ENCODE results near the gene TEX19. TPM values are rescaled to one million over a fixed set of nuclear protein-coding genes. Genes with fewer than 3 reads are reported as not detected.
"Not testable (repeated sequence)": the region's sequence is repeated elsewhere in the genome, so short reads cannot be mapped to it uniquely, and the experiment has no call there.

The TEX19 gene
- total RNA-seq, 4 donors from 2014 or later = not detected

DNA sequence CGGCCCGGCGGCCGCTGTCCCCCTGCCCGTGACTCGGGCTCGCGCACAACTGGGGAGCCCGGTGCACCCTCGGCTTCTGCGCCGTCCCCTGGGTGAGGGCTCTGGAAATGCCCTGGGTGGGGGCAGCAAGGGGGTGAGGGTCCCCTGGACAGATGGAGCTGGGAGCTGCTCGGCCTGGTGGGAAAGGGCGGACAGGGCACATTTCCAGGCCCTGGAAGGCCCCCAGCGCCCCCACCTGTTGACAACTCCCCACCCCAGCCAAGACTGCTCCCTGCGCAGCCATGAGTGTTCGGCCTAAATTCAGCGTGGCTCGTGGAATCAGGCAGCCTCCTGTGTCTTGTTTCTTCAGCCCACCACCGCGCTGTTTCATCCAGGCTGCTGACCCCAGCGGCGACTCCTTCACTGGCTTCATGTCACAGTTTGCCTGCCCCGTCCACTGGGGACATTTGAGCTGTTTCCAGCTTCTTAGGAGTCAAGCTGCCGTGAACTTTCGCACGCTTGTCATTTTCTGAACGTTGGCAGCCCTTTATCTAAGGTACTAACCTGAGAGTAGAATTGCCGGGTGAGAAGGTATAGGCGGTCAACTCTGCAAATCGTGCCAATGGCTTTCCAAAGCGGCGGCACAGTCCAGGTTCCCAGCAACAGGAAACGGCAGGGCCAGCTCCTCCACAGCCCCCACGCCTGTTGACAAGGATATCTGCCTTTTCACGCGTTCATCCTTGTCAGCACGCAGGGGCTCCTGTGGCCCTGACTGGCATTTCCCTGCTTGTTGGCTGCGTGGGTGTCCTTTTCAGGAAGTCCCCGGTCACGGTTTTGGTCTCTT is 13.4 kb downstream of the TEX19 start:
- no peak overlapping the region for H3K4me3 ChIP-seq
- H3K27ac ChIP-seq = no peak overlapping the region
- H3K4me1 ChIP-seq = peaks cover 23% of the 10 kb centered on the region
- H3K27me3 ChIP-seq = peaks cover 75% of the 10 kb centered on the region
- no peak for TF ChIP-seq POLR2A (IDR thresholded peaks at IDR 0.05)
- TF ChIP-seq POLR2AphosphoS5 (IDR thresholded peaks at IDR 0.05) = no peak
- TF ChIP-seq EP300 (IDR thresholded peaks at IDR 0.05) = no peak
- TF ChIP-seq CTCF (IDR thresholded peaks at IDR 0.05) = no peak
- 80% methylated on average over 27 of the region's 41 CpGs for WGBS
- DNase-seq (ENCODE audit: low spot score in 2 of 2) = no peak
- H3K36me3 ChIP-seq = no peaks in the 10 kb centered on the region
- H3K9me3 ChIP-seq = no peaks in the 10 kb centered on the region

GRCh38 chr17:82373072-82373452 is 14.0 kb downstream of the TEX19 start:
- H3K27ac ChIP-seq; H3K9me3 ChIP-seq; H3K36me3 ChIP-seq; DNase-seq (ENCODE audit: low spot score in 2 of 2); H3K4me3 ChIP-seq: not testable (repeated sequence)
- 89% methylated on average over 10 of the region's 10 CpGs for WGBS
- Histone ChIP-seq H3K27me3 (peaks cover 75% of the 10 kb centered on the region), H3K4me1 (peaks cover 23% of the 10 kb centered on the region)

- Histone ChIP-seq H3K27ac (no peak overlapping the region), H3K4me1 (peaks cover 23% of the 10 kb centered on the region), H3K9me3 (no peaks in the 10 kb centered on the region), H3K4me3 (no peak overlapping the region), H3K27me3 (peaks cover 81% of the 10 kb centered on the region), H3K36me3 (no peaks in the 10 kb centered on the region)
- WGBS = 91% methylated on average over 11 of the region's 37 CpGs
- TF ChIP-seq EP300 (IDR thresholded peaks at IDR 0.05) = no peak
- no peak for TF ChIP-seq CTCF (IDR thresholded peaks at IDR 0.05)
- TF ChIP-seq POLR2A (IDR thresholded peaks at IDR 0.05) = no peak
- TF ChIP-seq POLR2AphosphoS5 (IDR thresholded peaks at IDR 0.05) = no peak
- no peak for DNase-seq (ENCODE audit: low spot score in 2 of 2)
Measured at GRCh38 chr17:82373731-82374625, 14.9 kb downstream of the TEX19 start.

DNA sequence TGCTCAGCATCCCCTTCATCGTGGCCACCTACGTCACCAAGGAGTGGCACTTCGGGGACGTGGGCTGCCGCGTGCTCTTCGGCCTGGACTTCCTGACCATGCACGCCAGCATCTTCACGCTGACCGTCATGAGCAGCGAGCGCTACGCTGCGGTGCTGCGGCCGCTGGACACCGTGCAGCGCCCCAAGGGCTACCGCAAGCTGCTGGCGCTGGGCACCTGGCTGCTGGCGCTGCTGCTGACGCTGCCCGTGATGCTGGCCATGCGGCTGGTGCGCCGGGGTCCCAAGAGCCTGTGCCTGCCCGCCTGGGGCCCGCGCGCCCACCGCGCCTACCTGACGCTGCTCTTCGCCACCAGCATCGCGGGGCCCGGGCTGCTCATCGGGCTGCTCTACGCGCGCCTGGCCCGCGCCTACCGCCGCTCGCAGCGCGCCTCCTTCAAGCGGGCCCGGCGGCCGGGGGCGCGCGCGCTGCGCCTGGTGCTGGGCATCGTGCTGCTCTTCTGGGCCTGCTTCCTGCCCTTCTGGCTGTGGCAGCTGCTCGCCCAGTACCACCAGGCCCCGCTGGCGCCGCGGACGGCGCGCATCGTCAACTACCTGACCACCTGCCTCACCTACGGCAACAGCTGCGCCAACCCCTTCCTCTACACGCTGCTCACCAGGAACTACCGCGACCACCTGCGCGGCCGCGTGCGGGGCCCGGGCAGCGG is 15.7 kb downstream of the TEX19 start:
- no peaks in the 10 kb centered on the region for H3K36me3 ChIP-seq
- 35% methylated on average over 29 of the region's 79 CpGs for WGBS
- no peak overlapping the region for H3K27ac ChIP-seq
- TF ChIP-seq EP300 (IDR thresholded peaks at IDR 0.05) = no peak
- TF ChIP-seq CTCF (IDR thresholded peaks at IDR 0.05) = no peak
- TF ChIP-seq POLR2A (IDR thresholded peaks at IDR 0.05) = no peak
- no peak for TF ChIP-seq POLR2AphosphoS5 (IDR thresholded peaks at IDR 0.05)
- no peak overlapping the region for H3K4me3 ChIP-seq
- peaks cover 86% of the 10 kb centered on the region for H3K27me3 ChIP-seq
- H3K9me3 ChIP-seq = no peaks in the 10 kb centered on the region
- DNase-seq (ENCODE audit: low spot score in 2 of 2) = no peak
- H3K4me1 ChIP-seq = peaks cover 23% of the 10 kb centered on the region

GRCh38 chr17:82375359-82376041 is 16.5 kb downstream of the TEX19 start:
- DNase-seq (ENCODE audit: low spot score in 2 of 2) = no peak
- no peaks in the 10 kb centered on the region for H3K9me3 ChIP-seq
- no peak overlapping the region for H3K4me3 ChIP-seq
- H3K36me3 ChIP-seq = no peaks in the 10 kb centered on the region
- no peak overlapping the region for H3K27ac ChIP-seq
- H3K4me1 ChIP-seq = peaks cover 19% of the 10 kb centered on the region
- H3K27me3 ChIP-seq = peaks cover 85% of the 10 kb centered on the region
- 60% methylated on average over 3 of the region's 46 CpGs for WGBS
- TF ChIP-seq POLR2A (IDR thresholded peaks at IDR 0.05) (no peak), POLR2AphosphoS5 (IDR thresholded peaks at IDR 0.05) (no peak), EP300 (IDR thresholded peaks at IDR 0.05) (no peak), CTCF (IDR thresholded peaks at IDR 0.05) (no peak)
